Measurements from ENCODE around the gene KRTAP5-9. TPM values are rescaled to one million over a fixed set of nuclear protein-coding genes. Genes with fewer than 3 reads are reported as not detected.
"Not testable (repeated sequence)": the region's sequence is repeated elsewhere in the genome, so short reads cannot be mapped to it uniquely, and the experiment has no call there.

KRTAP5-9 gene
- total RNA-seq, 1 donor: 0.27 TPM

- DNase-seq (ENCODE audit: low read depth in 2 of 3, low spot score in 2 of 3): no peak
Measured at GRCh38 chr11:71532036-71532610, 16.1 kb upstream of the KRTAP5-9 start.

- peak in 2 of 3 donors; percentile 14 to 58 for DNase-seq (ENCODE audit: low read depth in 2 of 3, low spot score in 2 of 3)
Measured at GRCh38 chr11:71534711-71535608, 13.3 kb upstream of the KRTAP5-9 start.

GRCh38 chr11:71535825-71536224 is 12.4 kb upstream of the KRTAP5-9 start:
- no peak for DNase-seq (ENCODE audit: low read depth in 2 of 3, low spot score in 2 of 3)

GRCh38 chr11:71537537-71537936 is 10.7 kb upstream of the KRTAP5-9 start:
- DNase-seq (ENCODE audit: low read depth in 2 of 3, low spot score in 2 of 3): no peak

- DNase-seq (ENCODE audit: low read depth in 2 of 3, low spot score in 2 of 3): not testable (repeated sequence)
Measured at GRCh38 chr11:71537977-71538665, 10.1 kb upstream of the KRTAP5-9 start, which contains the start of gene KRTAP5-8. TSS of gene KRTAP5-8 (plus strand) at chr11:71538025. CDS start at chr11:71538056, 31 bp downstream.

GRCh38 chr11:71538666-71538990 is 9.6 kb upstream of the KRTAP5-9 start:
- no peak for DNase-seq (ENCODE audit: low read depth in 2 of 3, low spot score in 2 of 3)

GRCh38 chr11:71539017-71539416 is 9.2 kb upstream of the KRTAP5-9 start:
- no peak for DNase-seq (ENCODE audit: low read depth in 2 of 3, low spot score in 2 of 3)

- not testable (repeated sequence) for DNase-seq (ENCODE audit: low read depth in 2 of 3, low spot score in 2 of 3)
Measured at GRCh38 chr11:71539971-71540370, 8.2 kb upstream of the KRTAP5-9 start.

- DNase-seq (ENCODE audit: low read depth in 2 of 3, low spot score in 2 of 3): not testable (repeated sequence)
Measured at GRCh38 chr11:71540521-71541304, 7.5 kb upstream of the KRTAP5-9 start.

GRCh38 chr11:71542382-71542781 is 5.8 kb upstream of the KRTAP5-9 start:
- DNase-seq (ENCODE audit: low read depth in 2 of 3, low spot score in 2 of 3): no peak

- no peak for DNase-seq (ENCODE audit: low read depth in 2 of 3, low spot score in 2 of 3)
Measured at GRCh38 chr11:71542879-71543777, 5.1 kb upstream of the KRTAP5-9 start.

- DNase-seq (ENCODE audit: low read depth in 2 of 3, low spot score in 2 of 3): peak in 2 of 3 donors; percentile 42 to 84
Measured at GRCh38 chr11:71543866-71544265, 4.4 kb upstream of the KRTAP5-9 start.

- no peak for DNase-seq (ENCODE audit: low read depth in 2 of 3, low spot score in 2 of 3)
Measured at GRCh38 chr11:71544525-71545214, 3.5 kb upstream of the KRTAP5-9 start.

GRCh38 chr11:71545405-71545966 is 2.7 kb upstream of the KRTAP5-9 start:
- DNase-seq (ENCODE audit: low read depth in 2 of 3, low spot score in 2 of 3): no peak

GRCh38 chr11:71548716-71549151 is 514 bp downstream of the KRTAP5-9 start:
- no peak for DNase-seq (ENCODE audit: low read depth in 2 of 3, low spot score in 2 of 3)

GRCh38 chr11:71551711-71552110 is 3.5 kb downstream of the KRTAP5-9 start:
- DNase-seq (ENCODE audit: low read depth in 2 of 3, low spot score in 2 of 3): peak in 2 of 3 donors; percentile 26 to 67

GRCh38 chr11:71554996-71555395 is 6.8 kb downstream of the KRTAP5-9 start:
- no peak for DNase-seq (ENCODE audit: low read depth in 2 of 3, low spot score in 2 of 3)

GRCh38 chr11:71555508-71555907 is 7.3 kb downstream of the KRTAP5-9 start:
- no peak for DNase-seq (ENCODE audit: low read depth in 2 of 3, low spot score in 2 of 3)

GRCh38 chr11:71556018-71556417 is 7.8 kb downstream of the KRTAP5-9 start:
- DNase-seq (ENCODE audit: low read depth in 2 of 3, low spot score in 2 of 3): no peak

Measured in hematopoietic multipotent progenitor cell (in vitro differentiated cells).